GM13976 (cell line): ENCODE data around the gene ATP6V0E2.
A peak's percentile ranks its signal among the peaks of the same experiment; 100 is the strongest.

ENCODE experiments used
- DNase-seq: peaks from one replicate; pipeline ENCODE4 v3.0.0; 2012; ENCODE audit warnings: low spot score
- CTCF ChIP-seq: IDR thresholded peaks from 2 replicates; pipeline ENCODE4 v1.5.1; 2012; ENCODE audit warnings: borderline replicate concordance, mild to moderate bottlenecking; ENCODE audit not compliant: insufficient read depth; ENCODE audit errors: extremely low read depth, missing control alignments, control extremely low read depth
- in situ Hi-C: fragments of 300-500 bp; cut with MboI; formaldehyde crosslinking; loops from one replicate; pipeline ENCODE4 v1.12.0; 2022; ENCODE audit warnings: low sequenced_read_pairs, mixed read lengths, inconsistent platforms; ENCODE audit not compliant: unreplicated experiment

The ATP6V0E2 gene

GRCh38 chr7:149873074-149873969, at the start of gene ATP6V0E2:
ATP6V0E2 (plus strand) TSS chr7:149873969; CDS start chr7:149874066, 97 bp downstream.
- no peak for TF ChIP-seq CTCF
- peak; percentile 100 for DNase-seq
- in situ Hi-C loops, result no loop called here

DNA sequence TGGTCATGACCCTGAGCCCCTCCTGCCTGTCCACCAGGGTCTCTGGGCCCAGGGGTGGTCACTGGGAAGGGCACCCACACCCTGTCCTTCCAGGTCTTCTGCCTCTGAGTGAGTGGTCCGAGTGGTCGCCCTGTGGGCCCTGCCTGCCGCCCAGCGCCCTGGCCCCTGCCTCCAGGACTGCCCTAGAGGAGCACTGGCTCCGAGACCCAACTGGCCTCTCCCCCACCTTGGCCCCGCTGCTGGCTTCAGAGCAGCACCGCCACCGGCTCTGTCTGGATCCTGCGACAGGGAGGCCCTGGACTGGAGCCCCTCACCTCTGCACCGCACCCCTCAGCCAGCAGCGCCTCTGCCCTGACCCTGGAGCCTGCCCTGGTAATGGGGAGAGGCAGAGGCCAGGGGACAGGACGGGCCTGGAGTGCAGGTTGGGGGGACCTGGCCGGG, 49.4 kb upstream of the ATP6V0E2 start:
- no peak for DNase-seq
- no peak for TF ChIP-seq CTCF
- in situ Hi-C loops, result no loop called here

DNA sequence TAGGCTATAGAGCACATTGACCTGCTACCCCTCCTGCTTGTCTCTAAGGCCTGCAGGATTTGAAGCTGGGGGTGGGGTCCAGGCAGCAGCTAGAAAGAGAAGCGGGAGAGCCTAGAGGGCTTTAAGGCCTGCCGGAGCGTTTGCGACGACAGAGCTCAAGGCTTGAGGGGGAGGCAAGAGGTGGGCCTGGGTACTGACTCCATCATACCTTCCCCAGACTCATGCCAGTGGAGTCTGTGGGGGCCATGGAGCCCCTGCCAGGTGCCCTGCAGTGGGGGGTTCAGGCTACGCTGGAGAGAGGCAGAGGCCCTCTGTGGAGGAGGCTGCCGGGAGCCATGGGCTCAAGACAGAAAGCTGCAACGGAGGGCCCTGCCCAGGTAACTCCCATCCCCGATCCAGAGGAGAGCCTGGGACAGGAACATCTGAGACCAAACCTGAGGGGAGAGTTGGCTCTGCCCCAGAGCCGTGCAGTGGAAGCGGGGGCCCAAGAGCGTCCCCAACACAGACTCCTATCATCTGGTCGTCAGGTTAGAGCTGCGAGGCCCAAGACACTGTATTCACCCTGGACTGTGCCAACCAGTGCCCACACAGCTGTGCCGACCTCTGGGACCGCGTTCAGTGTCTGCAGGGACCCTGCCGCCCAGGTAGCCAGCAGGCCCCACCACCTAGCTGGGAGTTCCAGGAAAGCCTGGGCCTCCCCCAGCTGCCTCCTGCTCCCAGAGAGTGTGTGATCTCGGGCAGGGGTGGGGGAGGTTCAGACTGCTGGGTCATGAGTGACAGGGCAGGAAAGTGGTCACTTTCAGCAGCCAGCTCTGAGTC, 48.8 kb upstream of the ATP6V0E2 start:
- in situ Hi-C loops, result no loop called here
- TF ChIP-seq CTCF, result no peak

GRCh38 chr7:149825567-149826343, 48.0 kb upstream of the ATP6V0E2 start:
- no peak for TF ChIP-seq CTCF
- DNase-seq, result no peak
- in situ Hi-C loops, result no loop called here

More for the DNA sequence above, 48.8 kb upstream of the ATP6V0E2 start:
- DNase-seq, result no peak

DNA sequence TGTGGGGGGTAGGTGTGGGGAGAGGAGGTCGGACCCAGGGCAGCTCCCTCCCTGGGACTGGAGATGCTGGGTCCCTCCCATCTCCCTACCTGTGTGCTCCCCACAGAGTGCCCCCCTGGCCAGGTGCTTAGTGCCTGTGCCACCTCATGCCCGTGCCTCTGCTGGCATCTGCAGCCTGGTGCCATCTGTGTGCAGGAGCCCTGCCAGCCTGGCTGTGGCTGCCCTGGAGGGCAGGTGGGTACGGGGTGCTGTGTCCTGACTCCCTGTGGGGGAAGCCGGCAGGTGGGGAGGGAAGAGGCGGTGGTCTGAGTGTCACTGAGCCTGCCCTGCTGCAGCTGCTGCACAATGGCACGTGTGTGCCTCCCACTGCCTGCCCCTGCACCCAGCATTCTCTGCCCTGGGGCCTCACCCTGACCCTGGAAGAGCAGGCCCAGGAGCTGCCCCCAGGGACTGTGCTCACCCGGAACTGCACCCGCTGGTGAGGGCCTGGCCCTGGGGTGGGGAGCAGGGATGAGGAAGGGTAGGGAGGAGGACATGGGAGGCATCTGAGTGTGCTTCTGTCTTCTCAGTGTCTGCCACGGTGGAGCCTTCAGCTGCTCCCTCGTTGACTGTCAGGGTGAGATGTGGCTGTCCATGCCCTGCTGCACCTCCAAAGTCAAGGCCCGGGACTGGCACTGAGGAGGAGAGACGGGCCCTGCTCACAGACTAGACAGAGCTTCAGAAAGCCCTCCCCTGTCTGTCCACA, 47.3 kb upstream of the ATP6V0E2 start:
- DNase-seq, result no peak
- in situ Hi-C loops, result no loop called here

More for the DNA sequence above, 47.3 kb upstream of the ATP6V0E2 start:
- no peak for TF ChIP-seq CTCF
